Activated naive CD4-positive, alpha-beta T cell treated with anti-CD3 and anti-CD28 coated beads, Interleukin-2, amount 10 ng/mL, durations not matched to agents 7 days and 5 days (primary cell): ENCODE measurements around the gene GIPC1.

Experiments used
- CTCF ChIA-PET: fragments of 350-600 bp; sonication (Branson Sonifier 250); formaldehyde crosslinking; loops from one replicate; lab custom pipeline; 2021; ENCODE audit warnings: antibody characterized with exemption; lab: Charles Lee
- DNase-seq: peaks from one replicate; pipeline ENCODE4 v3.0.0-alpha.2; 2020
- H3K27ac Mint-ChIP-seq: one replicate; pipeline ENCODE4 v1.8.0; 2021; ENCODE audit warnings: mild to moderate bottlenecking, moderate library complexity, mixed read lengths
- H3K27me3 Mint-ChIP-seq: one replicate; pipeline ENCODE4 v1.8.0; 2021; ENCODE audit warnings: mild to moderate bottlenecking, mixed read lengths
- H3K36me3 Mint-ChIP-seq: one replicate; pipeline ENCODE4 v1.8.0; 2021; ENCODE audit warnings: mixed read lengths
- H3K4me1 Mint-ChIP-seq: one replicate; pipeline ENCODE4 v1.8.0; 2021; ENCODE audit warnings: mixed read lengths
- H3K4me3 Mint-ChIP-seq: one replicate; pipeline ENCODE4 v1.8.0; 2021; ENCODE audit warnings: mild to moderate bottlenecking, moderate library complexity, mixed read lengths
- H3K9me3 Mint-ChIP-seq: one replicate; pipeline ENCODE4 v1.8.0; 2021; ENCODE audit warnings: mixed read lengths

Gene GIPC1

GRCh38 chr19:14494910-14495671, 836 bp downstream of the GIPC1 start:
- peak overlapping the region; percentile 84 for H3K27ac Mint-ChIP-seq
- no peaks in the 10 kb centered on the region for H3K9me3 Mint-ChIP-seq
- peaks cover 26% of the 10 kb centered on the region for H3K27me3 Mint-ChIP-seq
- H3K36me3 Mint-ChIP-seq: peaks cover 9% of the 10 kb centered on the region
- peaks cover 33% of the 10 kb centered on the region for H3K4me1 Mint-ChIP-seq
- peak overlapping the region; percentile 85 for H3K4me3 Mint-ChIP-seq
- CTCF ChIA-PET: interaction anchor here (0.6 to 4.6 kb wide), 6 partner anchors 9 to 62 kb away, joined by 3 to 19 read pairs (median 5); partner anchors contain the start of gene PTGER1
- DNase-seq: no peak

GRCh38 chr19:14494411-14494810, 1.5 kb downstream of the GIPC1 start:
- H3K27ac Mint-ChIP-seq: no peak overlapping the region
- CTCF ChIA-PET: interaction anchor here (1.2 to 4.6 kb wide), 2 partner anchors 15 to 63 kb away, joined by 3 to 19 read pairs; no protein-coding TSS in a partner anchor
- no peak for DNase-seq

GRCh38 chr19:14492756-14493337, 3.1 kb downstream of the GIPC1 start:
- H3K36me3 Mint-ChIP-seq: peaks cover 21% of the 10 kb centered on the region
- CTCF ChIA-PET: interaction anchor here (1.1 to 2.3 kb wide), 3 partner anchors 11 to 14 kb away, joined by 5 to 17 read pairs (median 7); no protein-coding TSS in a partner anchor
- no peak for DNase-seq
- peaks cover 33% of the 10 kb centered on the region for H3K4me1 Mint-ChIP-seq
- no peak overlapping the region for H3K27ac Mint-ChIP-seq
- peaks cover 18% of the 10 kb centered on the region for H3K27me3 Mint-ChIP-seq
- H3K4me3 Mint-ChIP-seq: no peak overlapping the region
- H3K9me3 Mint-ChIP-seq: no peaks in the 10 kb centered on the region

More at GRCh38 chr19:14494411-14494810, 1.5 kb downstream of the GIPC1 start:
- Mint-ChIP-seq H3K27me3 (peaks cover 26% of the 10 kb centered on the region), H3K4me1 (peaks cover 33% of the 10 kb centered on the region), H3K4me3 (peak overlapping the region; percentile 85), H3K9me3 (no peaks in the 10 kb centered on the region), H3K36me3 (peaks cover 14% of the 10 kb centered on the region)

- CTCF ChIA-PET: interaction anchor here (1.0 to 2.5 kb wide), 5 partner anchors 9 to 31 kb away, joined by 3 to 12 read pairs (median 4); partner anchors contain the start of genes DNAJB1, GIPC1 and PTGER1
- H3K9me3 Mint-ChIP-seq: no peaks in the 10 kb centered on the region
Measured at GRCh38 chr19:14487370-14488125, 8.4 kb downstream of the GIPC1 start.

GRCh38 chr19:14482172-14482941, 13.6 kb downstream of the GIPC1 start:
- Mint-ChIP-seq H3K27me3 (no peaks in the 10 kb centered on the region), H3K9me3 (no peaks in the 10 kb centered on the region), H3K27ac (no peak overlapping the region), H3K4me1 (peaks cover 16% of the 10 kb centered on the region), H3K36me3 (peaks cover 20% of the 10 kb centered on the region), H3K4me3 (no peak overlapping the region)
- DNase-seq: no peak
- CTCF ChIA-PET: interaction anchor here (0.9 to 1.4 kb wide), 3 partner anchors 16 to 50 kb away, joined by 3 to 8 read pairs (median 5); no protein-coding TSS in a partner anchor

More at GRCh38 chr19:14487370-14488125, 8.4 kb downstream of the GIPC1 start:
- no peaks in the 10 kb centered on the region for H3K27me3 Mint-ChIP-seq
- peaks cover 11% of the 10 kb centered on the region for H3K4me1 Mint-ChIP-seq
- peaks cover 28% of the 10 kb centered on the region for H3K36me3 Mint-ChIP-seq
- no peak for DNase-seq
- no peak overlapping the region for H3K4me3 Mint-ChIP-seq
- H3K27ac Mint-ChIP-seq: no peak overlapping the region

GRCh38 chr19:14480700-14481079, 15.2 kb downstream of the GIPC1 start:
- Mint-ChIP-seq H3K9me3 (no peaks in the 10 kb centered on the region), H3K27ac (no peak overlapping the region), H3K4me3 (no peak overlapping the region), H3K36me3 (peaks cover 16% of the 10 kb centered on the region), H3K4me1 (peaks cover 17% of the 10 kb centered on the region), H3K27me3 (peaks cover 12% of the 10 kb centered on the region)
- no peak for DNase-seq
- CTCF ChIA-PET: interaction anchor here (0.6 to 4.4 kb wide), 17 partner anchors 9 to 344 kb away, joined by 3 to 31 read pairs (median 4); partner anchors contain the start of genes ASF1B, DNAJB1, GIPC1 and PKN1

- no peak overlapping the region for H3K4me3 Mint-ChIP-seq
- H3K9me3 Mint-ChIP-seq: no peaks in the 10 kb centered on the region
- H3K27ac Mint-ChIP-seq: no peak overlapping the region
- peaks cover 17% of the 10 kb centered on the region for H3K27me3 Mint-ChIP-seq
- CTCF ChIA-PET: interaction anchor here (0.6 to 4.4 kb wide), 17 partner anchors 8 to 344 kb away, joined by 3 to 31 read pairs (median 4); partner anchors contain the start of genes ASF1B, GIPC1 and PKN1
- peaks cover 16% of the 10 kb centered on the region for H3K36me3 Mint-ChIP-seq
- peaks cover 21% of the 10 kb centered on the region for H3K4me1 Mint-ChIP-seq
- peak; percentile 82 for DNase-seq
Measured at GRCh38 chr19:14479975-14480699, 15.8 kb downstream of the GIPC1 start.

GRCh38 chr19:14479309-14479974, 16.5 kb downstream of the GIPC1 start:
- no peak for DNase-seq
- Mint-ChIP-seq H3K4me1 (peaks cover 28% of the 10 kb centered on the region), H3K36me3 (peaks cover 16% of the 10 kb centered on the region), H3K4me3 (no peak overlapping the region), H3K27ac (no peak overlapping the region), H3K9me3 (no peaks in the 10 kb centered on the region), H3K27me3 (peaks cover 24% of the 10 kb centered on the region)
- CTCF ChIA-PET: interaction anchor here (1.0 to 4.4 kb wide), 11 partner anchors 10 to 343 kb away, joined by 3 to 31 read pairs (median 10); partner anchors contain the start of genes ASF1B, GIPC1 and PKN1

- H3K36me3 Mint-ChIP-seq: peaks cover 14% of the 10 kb centered on the region
- no peak for DNase-seq
- CTCF ChIA-PET: interaction anchor here (0.8 to 4.4 kb wide), 7 partner anchors 11 to 342 kb away, joined by 3 to 31 read pairs (median 7); partner anchors contain the start of genes ASF1B, GIPC1 and PKN1
- no peak overlapping the region for H3K4me3 Mint-ChIP-seq
- peaks cover 33% of the 10 kb centered on the region for H3K4me1 Mint-ChIP-seq
- no peaks in the 10 kb centered on the region for H3K9me3 Mint-ChIP-seq
- H3K27ac Mint-ChIP-seq: no peak overlapping the region
- H3K27me3 Mint-ChIP-seq: peaks cover 33% of the 10 kb centered on the region
Measured at GRCh38 chr19:14478113-14478545, 17.8 kb downstream of the GIPC1 start.

GRCh38 chr19:14477418-14478112, 18.4 kb downstream of the GIPC1 start:
- CTCF ChIA-PET: interaction anchor here (0.8 to 4.4 kb wide), 4 partner anchors 44 to 341 kb away, joined by 3 to 31 read pairs (median 6); partner anchors contain the start of genes ASF1B and PKN1
- H3K27ac Mint-ChIP-seq: no peak overlapping the region

GRCh38 chr19:14476673-14477401, 19.1 kb downstream of the GIPC1 start:
- DNase-seq: no peak
- no peak overlapping the region for H3K27ac Mint-ChIP-seq

More at GRCh38 chr19:14477418-14478112, 18.4 kb downstream of the GIPC1 start:
- Mint-ChIP-seq H3K4me1 (peaks cover 39% of the 10 kb centered on the region), H3K36me3 (peaks cover 13% of the 10 kb centered on the region), H3K4me3 (no peak overlapping the region), H3K9me3 (no peaks in the 10 kb centered on the region), H3K27me3 (peaks cover 39% of the 10 kb centered on the region)
- no peak for DNase-seq

More at GRCh38 chr19:14476673-14477401, 19.1 kb downstream of the GIPC1 start:
- peaks cover 13% of the 10 kb centered on the region for H3K36me3 Mint-ChIP-seq
- H3K4me1 Mint-ChIP-seq: peaks cover 42% of the 10 kb centered on the region
- peaks cover 46% of the 10 kb centered on the region for H3K27me3 Mint-ChIP-seq
- no peak overlapping the region for H3K4me3 Mint-ChIP-seq
- H3K9me3 Mint-ChIP-seq: no peaks in the 10 kb centered on the region
- CTCF ChIA-PET: interaction anchor here (1.3 to 4.4 kb wide), 2 partner anchors 45 to 340 kb away, joined by 7 to 31 read pairs; partner anchors contain the start of genes ASF1B and PKN1
